T47D (cell line): ENCODE data around the gene DOCK1.

Source experiments
- DNase-seq, 2 experiments: peaks; one replicate each; pipeline versions ENCODE4 v3.0.0 to v3.0.0-alpha.2; 2011 to 2012; ENCODE audit warnings: low read depth in 1 of 2, low spot score in 1 of 2
- JUND ChIP-seq: IDR thresholded peaks from 2 replicates; pipeline ENCODE4 v1.6.1; 2012; ENCODE audit warnings: low read depth
- in situ Hi-C: cut with HindIII; loops from 2 replicates; pipeline ENCODE4 v1.10.0; 2016; ENCODE audit warnings: low sequenced_read_pairs, low pct_unique_long_range_greater_than_20kb

The DOCK1 gene

DNA sequence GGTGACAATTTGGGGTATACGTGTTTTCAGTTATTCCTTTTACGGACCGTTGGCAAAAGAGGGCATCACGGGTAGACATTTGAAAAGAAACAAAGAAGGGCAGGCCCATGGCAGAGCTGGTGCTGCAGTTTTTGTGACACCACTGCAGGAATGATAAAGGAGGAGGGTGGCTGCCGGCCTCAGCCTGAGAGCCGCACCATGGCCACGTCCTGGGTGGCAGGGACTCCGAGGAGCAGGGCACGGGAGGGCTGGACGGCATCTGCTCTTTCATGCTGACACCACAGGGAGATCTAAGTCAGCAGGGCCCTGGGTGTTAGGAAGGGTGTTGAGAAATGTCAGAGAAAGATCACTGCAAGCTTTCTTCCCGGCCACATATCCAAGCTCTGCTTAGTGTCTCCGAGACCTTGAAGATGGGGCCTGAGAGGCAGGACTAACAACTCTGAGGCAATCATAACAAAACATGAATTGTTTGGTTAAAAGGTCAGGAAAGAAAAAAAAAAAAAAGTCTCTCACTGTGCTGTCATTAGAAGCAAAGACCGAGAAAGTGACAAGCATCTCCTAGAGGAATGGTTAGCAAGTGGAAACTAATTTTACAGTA is 254.5 kb downstream of the DOCK1 start:
- no peak for DNase-seq
- no peak for TF ChIP-seq JUND

GRCh38 chr10:127161482-127161881 is 256.3 kb downstream of the DOCK1 start:
- in situ Hi-C loops, result no loop called here
- DNase-seq, result no peak
- TF ChIP-seq JUND, result no peak

More for the DNA sequence above, 254.5 kb downstream of the DOCK1 start:
- in situ Hi-C loops, result no loop called here

- in situ Hi-C loops, result no loop called here
- no peak for DNase-seq
- no peak for TF ChIP-seq JUND
Measured at GRCh38 chr10:127162841-127163240, 257.6 kb downstream of the DOCK1 start.

DNA sequence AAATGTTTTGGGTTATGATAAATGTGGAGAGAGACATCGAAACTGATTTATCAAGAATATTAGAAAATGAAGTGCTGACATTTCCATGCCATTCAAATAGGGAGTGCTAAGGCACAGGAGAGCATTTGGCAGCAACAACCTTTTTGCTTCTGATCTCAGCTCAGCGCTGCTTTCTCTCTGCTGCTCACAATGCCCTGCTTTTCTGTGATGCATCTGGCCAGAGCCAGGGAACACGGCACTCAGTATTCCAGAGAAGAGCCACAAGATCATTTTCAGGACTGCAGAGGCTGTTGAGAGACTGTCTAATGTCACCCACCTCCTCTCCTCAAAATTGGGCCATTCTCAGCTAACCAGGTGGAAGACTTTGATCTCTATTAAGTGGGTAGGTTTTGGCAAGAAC is 263.0 kb downstream of the DOCK1 start:
- in situ Hi-C loops, result no loop called here
- no peak for DNase-seq
- no peak for TF ChIP-seq JUND

DNA sequence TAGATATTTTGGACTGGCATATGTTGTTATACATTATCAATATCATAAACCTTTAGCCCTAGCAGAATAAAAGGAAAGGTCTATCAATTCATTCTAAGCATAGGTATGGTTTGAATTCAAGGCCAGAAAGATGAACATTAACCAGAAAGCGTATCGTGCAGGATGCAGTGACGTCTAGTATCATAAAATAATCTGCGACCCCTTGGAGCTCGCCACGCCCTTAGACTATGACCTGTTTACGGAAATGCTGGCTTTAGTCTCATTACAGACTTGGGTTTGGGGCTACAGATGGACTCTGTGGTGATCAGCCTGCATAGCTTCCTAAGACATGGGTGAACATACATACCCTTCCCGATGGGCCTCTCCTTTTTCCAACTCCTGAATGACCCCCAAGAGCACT is 269.6 kb downstream of the DOCK1 start:
- no peak for TF ChIP-seq JUND
- in situ Hi-C loops, result no loop called here
- no peak for DNase-seq

DNA sequence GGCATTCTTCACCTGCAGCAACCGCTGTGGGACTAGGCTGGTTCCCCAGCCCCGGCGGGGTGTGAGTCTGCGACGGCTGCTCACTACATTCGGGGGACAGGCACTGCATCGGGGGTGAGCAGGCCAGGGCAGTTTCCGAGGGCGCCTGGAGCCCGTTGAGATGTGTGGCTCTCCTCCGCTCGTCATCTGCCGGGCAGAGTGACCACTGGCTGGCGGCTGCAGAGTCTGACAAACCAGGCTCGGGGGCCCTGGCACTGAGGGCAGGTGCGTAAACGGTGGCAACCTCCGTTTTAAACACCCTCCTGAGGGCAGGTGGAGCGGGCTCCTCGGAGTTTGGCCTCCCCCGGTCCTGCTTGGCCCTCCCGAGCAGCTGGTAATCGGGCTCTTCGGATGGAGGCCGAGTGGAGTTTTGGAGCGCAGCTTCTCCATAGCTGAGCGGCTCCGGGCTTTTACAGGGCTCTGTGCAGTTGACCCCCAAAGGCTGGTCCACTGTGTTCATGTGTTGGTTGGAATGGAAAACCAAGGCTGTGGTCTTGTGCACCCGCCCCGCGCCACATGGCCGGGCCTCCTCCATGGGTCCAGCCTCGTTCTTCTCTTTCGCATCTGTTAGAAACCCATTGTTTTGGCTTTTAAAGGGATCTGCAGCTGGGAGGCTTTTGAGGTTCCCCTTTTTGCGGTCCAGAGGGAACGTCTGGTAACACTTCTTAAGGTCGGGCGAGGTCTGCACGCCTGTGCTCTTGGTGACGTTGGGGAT is 270.3 kb downstream of the DOCK1 start:
- in situ Hi-C loops, result no loop called here
- DNase-seq, result no peak
- TF ChIP-seq JUND, result no peak

DNA sequence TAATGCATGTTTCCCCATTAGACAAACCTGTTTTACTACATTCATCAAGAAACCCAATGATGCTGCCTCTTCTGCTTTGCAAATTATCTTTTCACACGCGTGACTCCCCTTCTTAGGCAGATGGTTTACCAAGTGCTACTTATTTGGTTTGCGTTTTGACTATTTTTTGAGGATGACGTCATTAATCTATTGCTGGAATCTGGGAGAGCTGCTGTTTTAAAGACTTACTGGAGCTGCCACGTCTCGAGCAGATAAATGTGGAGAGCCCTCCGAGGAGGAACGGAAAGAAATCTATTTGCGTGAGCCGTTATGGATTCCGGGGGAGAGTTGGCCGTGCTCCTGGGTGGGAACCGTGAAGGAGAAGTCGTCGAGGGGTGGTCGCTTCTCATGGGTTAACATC is 271.4 kb downstream of the DOCK1 start:
- no peak for DNase-seq
- TF ChIP-seq JUND, result no peak
- in situ Hi-C loops, result no loop called here

DNA sequence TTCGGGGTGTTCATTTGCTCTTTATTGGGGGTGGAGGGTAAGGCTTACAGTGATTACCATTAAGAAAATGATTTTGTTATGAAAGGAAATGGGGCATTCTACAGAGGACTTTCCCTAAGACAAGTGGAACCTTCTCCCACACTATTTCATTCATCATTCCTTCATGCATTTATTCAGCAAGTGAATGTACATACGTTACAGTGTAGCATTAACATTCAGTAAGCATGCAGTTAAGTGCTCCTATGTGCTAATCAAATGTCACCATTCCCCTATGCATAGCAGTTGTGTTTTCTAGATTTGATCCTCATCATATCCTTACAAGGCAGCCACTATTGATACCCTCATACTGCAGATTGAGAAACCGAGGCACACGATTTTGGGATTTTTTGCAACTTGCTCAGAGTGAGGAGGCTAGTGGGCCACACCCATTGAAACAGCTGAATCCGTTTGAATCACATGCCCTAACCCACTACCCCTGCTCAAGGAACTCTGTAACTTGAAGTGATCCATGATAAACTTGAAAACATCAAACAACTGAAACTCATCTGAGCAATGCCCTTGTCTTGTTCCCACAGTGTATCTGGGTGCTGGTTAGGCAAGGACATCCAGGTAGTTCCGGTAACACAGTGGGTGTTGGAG is 274.5 kb downstream of the DOCK1 start:
- in situ Hi-C loops, result no loop called here
- no peak for TF ChIP-seq JUND
- DNase-seq, result no peak

- in situ Hi-C loops, result no loop called here
- no peak for DNase-seq
- TF ChIP-seq JUND, result no peak
Measured at GRCh38 chr10:127182161-127182560, 276.9 kb downstream of the DOCK1 start.

- no peak for TF ChIP-seq JUND
- in situ Hi-C loops, result no loop called here
- DNase-seq, result no peak
Measured at GRCh38 chr10:127184582-127184981, 279.4 kb downstream of the DOCK1 start.

GRCh38 chr10:127186813-127187212 is 281.6 kb downstream of the DOCK1 start:
- in situ Hi-C loops, result no loop called here
- no peak for TF ChIP-seq JUND
- DNase-seq, result no peak

DNA sequence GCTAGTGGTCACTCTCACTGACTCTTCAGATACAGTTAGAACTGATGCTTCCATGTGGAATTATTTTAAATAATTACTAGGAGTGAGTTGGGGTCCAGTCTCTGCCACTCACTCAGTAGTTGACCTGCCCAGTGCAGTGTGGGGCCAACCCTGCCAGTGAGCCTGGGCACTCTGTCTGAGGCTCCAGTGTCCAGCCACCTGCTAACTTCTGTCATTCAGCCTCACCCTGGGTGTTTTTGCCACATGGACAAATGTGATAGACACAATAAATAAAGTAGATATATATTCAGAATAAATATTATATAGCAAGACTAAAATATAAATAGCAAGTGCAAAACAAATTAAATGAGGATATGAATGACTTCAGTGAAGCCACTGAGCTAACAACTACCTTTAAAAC is 284.0 kb downstream of the DOCK1 start:
- TF ChIP-seq JUND, result no peak
- in situ Hi-C loops, result no loop called here

GRCh38 chr10:127190427-127190826 is 285.2 kb downstream of the DOCK1 start:
- no peak for DNase-seq
- no peak for TF ChIP-seq JUND
- in situ Hi-C loops, result no loop called here

More for the DNA sequence above, 284.0 kb downstream of the DOCK1 start:
- DNase-seq, result no peak
